Ovary (tissue), 9 donors: ENCODE measurements around the gene LRIG1. TPM values are rescaled to one million over a fixed set of nuclear protein-coding genes. Genes with fewer than 3 reads are reported as not detected.
A peak's percentile ranks its signal among the peaks of the same experiment; 100 is the strongest.

Experiments
- DNase-seq, 5 donors: peaks; one replicate each; pipeline ENCODE4 v3.0.0-alpha.2; 2019 to 2020
- H3K27ac ChIP-seq, 2 donors: fragments of 200-600 bp; one replicate each; pipeline versions ENCODE4 v1.5.1 to v1.8.0; 2019 to 2022
- H3K27me3 ChIP-seq: fragments of 200-600 bp; one replicate; pipeline ENCODE4 v1.8.0; 2022
- H3K36me3 ChIP-seq: fragments of 200-600 bp; sonication (generic); one replicate; pipeline ENCODE4 v1.5.1; 2019
- H3K4me1 ChIP-seq: one replicate; pipeline ENCODE4 v1.8.1; 2013; ENCODE audit warnings: mild to moderate bottlenecking, moderate library complexity; ENCODE audit not compliant: insufficient read depth
- H3K4me3 ChIP-seq: fragments of 200-600 bp; sonication (generic); one replicate; pipeline ENCODE4 v1.5.1; 2017
- H3K9me3 ChIP-seq, 2 donors: fragments of 200-600 bp in 1 of 2; sonication (generic) in 1 of 2; one replicate each; pipeline versions ENCODE4 v1.5.1 to v1.8.1; 2013 to 2019; ENCODE audit warnings: mild to moderate bottlenecking in 1 of 2, moderate library complexity in 1 of 2
- CTCF ChIP-seq, 3 donors: fragments of 450-650 bp in 2 of 3; fragments of 200-600 bp in 1 of 3; IDR thresholded peaks; one replicate each; pipeline versions ENCODE4 v1.5.1 to v1.8.0; 2016 to 2022; ENCODE audit warnings: antibody characterized with exemption in 3 of 3, mild to moderate bottlenecking in 1 of 3
- EP300 ChIP-seq: sonication (generic); formaldehyde crosslinking; IDR thresholded peaks from one replicate; pipeline ENCODE4 v1.6.1; 2017; ENCODE audit warnings: antibody characterized with exemption
- POLR2A ChIP-seq: fragments of 450-650 bp; IDR thresholded peaks from one replicate; pipeline ENCODE4 v1.6.1; 2017; ENCODE audit warnings: antibody characterized with exemption, mild to moderate bottlenecking, moderate library complexity
- WGBS, 3 donors: extraction: QIAGEN DNeasy Blood & Tissue Kit in 1 of 3; methylation state at CpG; one replicate each; pipeline versions ENCODE4 v1.1.5 to v1.1.7; 2013 to 2017; 5-methylcytosine and 5-hydroxymethylcytosine counted together
- intact Hi-C, 4 donors: fragments of 100-400 bp; cut with DNase I; formaldehyde crosslinking; loops; one replicate each; pipeline versions ENCODE4 v1.11.0 to v1.15.1; 2022 to 2023
- polyA plus RNA-seq, 2 donors: library from polyadenylated mRNA; stranded (reverse); fragments of 200-250 nt in 1 of 2; fragments of 350-450 nt in 1 of 2; fragmentation: Illumina TruSeq in 1 of 2; extraction: RNeasy Lipid Tissue Mini Kit (QIAGEN cat#74804) in 1 of 2; gene quantifications; one replicate each; pipeline ENCODE4 v1.2.3, GENCODE V29; 2013 to 2014
- total RNA-seq, 7 donors: library from RNA; depleted of rRNA in 2 of 7; stranded (reverse); fragments of >200 nt in 2 of 7; fragmentation: NEBNext Ultra II Directional in 3 of 7; extraction: Animal tissue kit (Norgen Biotek cat#: 25700) in 3 of 7; gene quantifications; one replicate each; pipeline versions ENCODE4 v1.1.0 to v1.2.4, GENCODE V29; 2016 to 2023
- donor health status: DM: no; HTN: no; CAD: no; lungs with moderate emphysema.
- donor health status: DM: no; HTN: no; CAD: no.
- donor health status: Bipolar disorder and iron deficiency.
- donor health status: DM: yes; HTN: yes; CAD: no.
- donor health status: DM: no; HTN: no; CAD: no.
- donor health status: DM: yes; HTN: yes; CAD: no.

The LRIG1 gene
- total and polyA plus RNA-seq, 9 donors = 29.1 to 64.8 (median 42.6) TPM

GRCh38 chr3:66439666-66440344 lies 61.0 kb downstream of the LRIG1 start:
- Histone ChIP-seq H3K27me3 (no peaks in the 10 kb centered on the region), H3K9me3 (no peaks in the 10 kb centered on the region), H3K4me1 (peaks cover 59% of the 10 kb centered on the region), H3K36me3 (no peaks in the 10 kb centered on the region), H3K27ac (peak overlapping the region in 1 of 2 donors; percentile 48), H3K4me3 (no peak overlapping the region)
- 28 to 45% (median 40%) methylated on average over 7 of the region's 7 CpGs for WGBS, 3 donors
- TF ChIP-seq POLR2A = no peak
- TF ChIP-seq CTCF (IDR thresholded peaks at IDR 0.05) = no peak
- TF ChIP-seq EP300 = no peak
- DNase-seq = peak in 1 of 5 donors; percentile 34
- intact Hi-C loops = loop anchor here in 1 of 4 donors (10.0 kb wide), 1 partner anchor 45 kb away; no protein-coding TSS in a partner anchor

- H3K36me3 ChIP-seq = no peaks in the 10 kb centered on the region
- WGBS, 3 donors = 25 to 56% (median 40%) methylated on average over 4 of the region's 4 CpGs
- no peak overlapping the region for H3K4me3 ChIP-seq
- H3K27me3 ChIP-seq = no peaks in the 10 kb centered on the region
- peaks cover 53% of the 10 kb centered on the region for H3K4me1 ChIP-seq
- intact Hi-C loops = loop anchor here in 1 of 4 donors (10.0 kb wide), 1 partner anchor 47 kb away; no protein-coding TSS in a partner anchor
- H3K27ac ChIP-seq = no peak overlapping the region
- no peaks in the 10 kb centered on the region for H3K9me3 ChIP-seq
- peak in 3 of 5 donors; percentile 51 to 78 (median 70) for DNase-seq
- TF ChIP-seq POLR2A (no peak), EP300 (no peak), CTCF (IDR thresholded peaks at IDR 0.05) (no peak)
Observed at GRCh38 chr3:66438046-66438445, 62.8 kb downstream of the LRIG1 start.

GRCh38 chr3:66437341-66437929 lies 63.4 kb downstream of the LRIG1 start:
- no peak for DNase-seq
- TF ChIP-seq CTCF (IDR thresholded peaks at IDR 0.05) = no peak
- TF ChIP-seq EP300 = no peak
- no peak for TF ChIP-seq POLR2A
- 91 to 96% (median 96%) methylated on average over 7 of the region's 7 CpGs for WGBS, 3 donors
- intact Hi-C loops = loop anchor here in 1 of 4 donors (10.0 kb wide), 1 partner anchor 47 kb away; no protein-coding TSS in a partner anchor
- Histone ChIP-seq H3K27me3 (no peaks in the 10 kb centered on the region), H3K36me3 (no peaks in the 10 kb centered on the region), H3K9me3 (no peaks in the 10 kb centered on the region), H3K4me1 (peaks cover 47% of the 10 kb centered on the region), H3K4me3 (no peak overlapping the region), H3K27ac (no peak overlapping the region)

- no peaks in the 10 kb centered on the region for H3K36me3 ChIP-seq
- H3K27me3 ChIP-seq = no peaks in the 10 kb centered on the region
- no peak overlapping the region for H3K4me3 ChIP-seq
- WGBS, 3 donors = 78 to 90% (median 85%) methylated on average over 6 of the region's 6 CpGs
- no peaks in the 10 kb centered on the region for H3K9me3 ChIP-seq
- no peak overlapping the region for H3K27ac ChIP-seq
- intact Hi-C loops = loop anchor here in 1 of 4 donors (10.0 kb wide), 1 partner anchor 49 kb away; no protein-coding TSS in a partner anchor
- TF ChIP-seq POLR2A (no peak), CTCF (IDR thresholded peaks at IDR 0.05) (no peak), EP300 (no peak)
- peaks cover 36% of the 10 kb centered on the region for H3K4me1 ChIP-seq
- DNase-seq = no peak
Observed at GRCh38 chr3:66435989-66436388, 64.8 kb downstream of the LRIG1 start.
